HUES48 (cell line): ENCODE measurements around the gene RLF.

ENCODE experiments used
- H3K27ac ChIP-seq: one replicate; pipeline ENCODE4 v1.7.0; 2013; ENCODE audit warnings: low read depth, low read length, inconsistent platforms
- H3K27me3 ChIP-seq: 2 replicates; pipeline ENCODE4 v1.6.1; 2013; ENCODE audit warnings: mild to moderate bottlenecking, low read length; ENCODE audit not compliant: control insufficient read depth, insufficient read depth
- H3K36me3 ChIP-seq: 2 replicates; pipeline ENCODE4 v1.6.1; 2013; ENCODE audit warnings: low read length; ENCODE audit not compliant: control insufficient read depth, insufficient read depth
- H3K4me1 ChIP-seq: 2 replicates; pipeline ENCODE4 v1.6.1; 2013; ENCODE audit warnings: mild to moderate bottlenecking, low read length; ENCODE audit not compliant: control insufficient read depth, insufficient read depth
- H3K4me3 ChIP-seq: 2 replicates; pipeline ENCODE4 v1.5.1; 2013; ENCODE audit warnings: mild to moderate bottlenecking, low read depth, low read length
- H3K9ac ChIP-seq: 2 replicates; pipeline ENCODE4 v1.6.1; 2013; ENCODE audit warnings: mild to moderate bottlenecking, low read depth, low read length, moderate library complexity
- H3K9me3 ChIP-seq: 2 replicates; pipeline ENCODE4 v1.6.1; 2013; ENCODE audit warnings: low read length; ENCODE audit not compliant: control insufficient read depth, insufficient read depth

The RLF gene

GRCh38 chr1:40143891-40144575 lies 17.2 kb upstream of the RLF start:
- Histone ChIP-seq H3K4me3 (no peak overlapping the region), H3K27ac (no peak overlapping the region), H3K9me3 (no peaks in the 10 kb centered on the region), H3K4me1 (peaks cover 10% of the 10 kb centered on the region; the same call in 1 of the 2 replicates), H3K27me3 (peaks cover 3% of the 10 kb centered on the region; the same call in 1 of the 2 replicates), H3K36me3 (no peaks in the 10 kb centered on the region), H3K9ac (no peak overlapping the region)

DNA sequence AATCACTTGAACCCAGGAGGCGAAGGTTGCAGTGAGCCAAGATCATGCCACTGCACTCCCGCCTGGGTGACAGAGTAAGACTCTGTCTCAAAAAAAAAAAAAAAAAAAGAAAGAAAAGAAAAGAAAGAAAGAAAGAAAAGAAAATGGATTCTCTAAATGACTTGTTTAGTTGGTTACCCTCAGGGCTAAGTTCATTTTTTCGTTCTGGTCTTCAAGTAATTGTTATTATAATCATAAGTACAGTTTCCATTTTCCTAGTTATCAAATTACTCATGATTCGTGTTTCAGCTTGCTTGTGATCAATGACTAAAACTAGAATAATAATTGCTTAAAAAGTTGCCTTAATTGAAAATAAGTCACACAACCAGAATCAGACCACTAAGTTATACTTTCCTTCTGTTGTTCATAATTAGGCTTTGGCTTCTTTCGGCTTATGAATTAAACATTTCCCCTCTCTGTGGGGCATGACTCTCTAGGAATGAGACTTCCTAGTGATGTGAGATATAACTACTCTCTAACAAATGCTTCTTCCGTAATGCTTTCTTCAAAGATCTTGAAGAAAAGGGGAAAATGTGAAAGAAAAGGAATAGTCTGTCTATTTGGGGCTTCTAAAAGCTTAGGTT lies 9.6 kb upstream of the RLF start:
- H3K27me3 ChIP-seq = no peaks in the 10 kb centered on the region
- H3K9me3 ChIP-seq = no peaks in the 10 kb centered on the region
- no peaks in the 10 kb centered on the region for H3K4me1 ChIP-seq
- H3K27ac ChIP-seq = no peak overlapping the region
- no peaks in the 10 kb centered on the region for H3K36me3 ChIP-seq
- no peak overlapping the region for H3K9ac ChIP-seq
- H3K4me3 ChIP-seq = no peak overlapping the region

- Histone ChIP-seq H3K9me3 (no peaks in the 10 kb centered on the region), H3K9ac (no peak overlapping the region), H3K36me3 (no peaks in the 10 kb centered on the region), H3K27ac (no peak overlapping the region), H3K4me1 (no peaks in the 10 kb centered on the region), H3K27me3 (no peaks in the 10 kb centered on the region; the same call in 1 of the 2 replicates), H3K4me3 (peak overlapping the region; percentile 31; the same call in 1 of the 2 replicates)
Measured at GRCh38 chr1:40153073-40153770, 8.0 kb upstream of the RLF start.

GRCh38 chr1:40155135-40155534 lies 6.1 kb upstream of the RLF start:
- Histone ChIP-seq H3K9ac (no peak overlapping the region), H3K27me3 (no peaks in the 10 kb centered on the region; the same call in 1 of the 2 replicates), H3K4me1 (no peaks in the 10 kb centered on the region), H3K4me3 (no peak overlapping the region), H3K36me3 (no peaks in the 10 kb centered on the region), H3K27ac (no peak overlapping the region), H3K9me3 (no peaks in the 10 kb centered on the region)

GRCh38 chr1:40155910-40156309 lies 5.3 kb upstream of the RLF start:
- no peaks in the 10 kb centered on the region; the same call in 1 of the 2 replicates for H3K27me3 ChIP-seq

GRCh38 chr1:40160806-40161124 lies 422 bp upstream of the RLF start:
- no peaks in the 10 kb centered on the region for H3K36me3 ChIP-seq
- H3K9ac ChIP-seq = peak overlapping the region; percentile 12; the same call in 1 of the 2 replicates
- no peaks in the 10 kb centered on the region for H3K9me3 ChIP-seq
- peak overlapping the region; percentile 92 for H3K4me3 ChIP-seq
- peak overlapping the region; percentile 92 for H3K27ac ChIP-seq
- peaks cover 5% of the 10 kb centered on the region; the same call in 1 of the 2 replicates for H3K4me1 ChIP-seq
- no peaks in the 10 kb centered on the region; the same call in 1 of the 2 replicates for H3K27me3 ChIP-seq

More at GRCh38 chr1:40155910-40156309, 5.3 kb upstream of the RLF start:
- Histone ChIP-seq H3K4me1 (no peaks in the 10 kb centered on the region), H3K4me3 (no peak overlapping the region), H3K36me3 (no peaks in the 10 kb centered on the region), H3K9ac (no peak overlapping the region), H3K9me3 (no peaks in the 10 kb centered on the region), H3K27ac (no peak overlapping the region)

DNA sequence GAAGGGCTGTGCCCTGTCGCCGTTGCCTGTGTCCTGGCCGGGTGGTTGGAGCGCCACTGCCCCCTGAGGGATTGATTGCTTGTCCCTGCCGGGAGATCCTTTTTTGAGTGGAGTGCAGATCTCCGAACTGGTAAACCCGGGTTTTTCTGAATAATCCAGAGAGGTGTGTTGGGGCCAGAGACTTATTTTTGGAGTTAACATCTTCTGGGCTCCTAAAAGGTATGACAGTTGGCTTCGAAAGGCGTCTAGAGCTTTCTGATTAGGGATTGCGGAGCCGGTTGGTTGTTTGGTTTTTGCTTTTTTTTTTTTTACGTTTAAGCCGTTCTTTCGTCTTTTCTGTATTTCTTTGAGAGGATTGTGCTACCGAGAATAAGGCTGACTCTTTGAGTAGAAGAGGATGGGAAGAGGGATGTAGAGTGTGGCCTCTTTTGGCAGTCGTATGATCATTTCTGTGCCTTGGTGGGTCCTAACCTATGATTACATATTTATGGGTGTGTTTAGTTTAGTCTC lies 756 bp downstream of the RLF start:
- peak overlapping the region; percentile 88 for H3K9ac ChIP-seq
- H3K27ac ChIP-seq = peak overlapping the region; percentile 92
- H3K4me3 ChIP-seq = peak overlapping the region; percentile 92
- no peaks in the 10 kb centered on the region; the same call in 1 of the 2 replicates for H3K27me3 ChIP-seq
- peaks cover 5% of the 10 kb centered on the region; the same call in 1 of the 2 replicates for H3K4me1 ChIP-seq
- no peaks in the 10 kb centered on the region for H3K36me3 ChIP-seq
- H3K9me3 ChIP-seq = no peaks in the 10 kb centered on the region

GRCh38 chr1:40162753-40163441 lies 1.7 kb downstream of the RLF start:
- Histone ChIP-seq H3K27ac (no peak overlapping the region), H3K9me3 (no peaks in the 10 kb centered on the region), H3K4me3 (peak overlapping the region; percentile 92), H3K9ac (no peak overlapping the region), H3K36me3 (no peaks in the 10 kb centered on the region), H3K27me3 (no peaks in the 10 kb centered on the region), H3K4me1 (peaks cover 5% of the 10 kb centered on the region; the same call in 1 of the 2 replicates)

GRCh38 chr1:40167317-40167716 lies 6.1 kb downstream of the RLF start:
- Histone ChIP-seq H3K27me3 (no peaks in the 10 kb centered on the region), H3K4me1 (peaks cover 5% of the 10 kb centered on the region; the same call in 1 of the 2 replicates), H3K9me3 (no peaks in the 10 kb centered on the region), H3K9ac (no peak overlapping the region), H3K27ac (no peak overlapping the region), H3K36me3 (no peaks in the 10 kb centered on the region), H3K4me3 (no peak overlapping the region)

- Histone ChIP-seq H3K27me3 (no peaks in the 10 kb centered on the region), H3K9me3 (no peaks in the 10 kb centered on the region), H3K4me1 (no peaks in the 10 kb centered on the region), H3K9ac (no peak overlapping the region), H3K4me3 (no peak overlapping the region), H3K36me3 (no peaks in the 10 kb centered on the region), H3K27ac (no peak overlapping the region)
Measured at GRCh38 chr1:40171036-40171435, 9.8 kb downstream of the RLF start.
